ENCODE measurements around the gene NEDD4L. TPM values are rescaled to one million over a fixed set of nuclear protein-coding genes. Genes with fewer than 3 reads are reported as not detected.

The NEDD4L gene
- total RNA-seq, 2 experiments from 2014 or later: 11.2 to 13.7 TPM

- H3K27me3 Mint-ChIP-seq: no peaks in the 10 kb centered on the region
- ChIA-PET POLR2A (no interaction called here), CTCF (no interaction called here)
- TF ChIP-seq, protein P1, sequence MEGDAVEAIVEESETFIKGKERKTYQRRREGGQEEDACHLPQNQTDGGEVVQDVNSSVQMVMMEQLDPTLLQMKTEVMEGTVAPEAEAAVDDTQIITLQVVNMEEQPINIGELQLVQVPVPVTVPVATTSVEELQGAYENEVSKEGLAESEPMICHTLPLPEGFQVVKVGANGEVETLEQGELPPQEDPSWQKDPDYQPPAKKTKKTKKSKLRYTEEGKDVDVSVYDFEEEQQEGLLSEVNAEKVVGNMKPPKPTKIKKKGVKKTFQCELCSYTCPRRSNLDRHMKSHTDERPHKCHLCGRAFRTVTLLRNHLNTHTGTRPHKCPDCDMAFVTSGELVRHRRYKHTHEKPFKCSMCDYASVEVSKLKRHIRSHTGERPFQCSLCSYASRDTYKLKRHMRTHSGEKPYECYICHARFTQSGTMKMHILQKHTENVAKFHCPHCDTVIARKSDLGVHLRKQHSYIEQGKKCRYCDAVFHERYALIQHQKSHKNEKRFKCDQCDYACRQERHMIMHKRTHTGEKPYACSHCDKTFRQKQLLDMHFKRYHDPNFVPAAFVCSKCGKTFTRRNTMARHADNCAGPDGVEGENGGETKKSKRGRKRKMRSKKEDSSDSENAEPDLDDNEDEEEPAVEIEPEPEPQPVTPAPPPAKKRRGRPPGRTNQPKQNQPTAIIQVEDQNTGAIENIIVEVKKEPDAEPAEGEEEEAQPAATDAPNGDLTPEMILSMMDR (IDR thresholded peaks at IDR 0.05): no peak
- no peak for ATAC-seq (ENCODE audit: poor library complexity)
- H3K4me3 ChIP-seq (ENCODE audit: low read length): no peak overlapping the region
- no peak overlapping the region for H3K27ac ChIP-seq (ENCODE audit: low read depth in 1 of 2, low read length in 2 of 2)
- peaks cover 0 to 4% of the 10 kb centered on the region in 2 experiments for H3K27me3 ChIP-seq (ENCODE audit: control insufficient read depth in 1 of 2, insufficient read depth in 2 of 2, low read length in 2 of 2)
- H3K36me3 ChIP-seq (ENCODE audit: insufficient read depth, low read length): no peaks in the 10 kb centered on the region
- H3K4me3 Mint-ChIP-seq: no peak overlapping the region
- H3K9me3 Mint-ChIP-seq: no peaks in the 10 kb centered on the region
- no peak for DNase-seq
- H3K27ac Mint-ChIP-seq: no peak overlapping the region
- no peaks in the 10 kb centered on the region for H3K36me3 Mint-ChIP-seq (ENCODE audit: low read depth)
- no peaks in the 10 kb centered on the region for H3K9me3 ChIP-seq (ENCODE audit: control insufficient read depth in 1 of 2, insufficient read depth in 1 of 2, low read length in 2 of 2)
- intact Hi-C loops (cut with DNase I, micrococcal nuclease): no loop called here
- H3K4me1 ChIP-seq (ENCODE audit: insufficient read depth, low read length): no peaks in the 10 kb centered on the region
- H3K4me1 Mint-ChIP-seq (ENCODE audit: low read depth): no peaks in the 10 kb centered on the region
These were observed 373.7 kb downstream of the NEDD4L start for GRCh38 chr18:58417752-58418151.

GRCh38 chr18:58418361-58418760 lies 374.3 kb downstream of the NEDD4L start:
- H3K9me3 Mint-ChIP-seq: no peaks in the 10 kb centered on the region
- TF ChIP-seq, protein P1 (IDR thresholded peaks at IDR 0.05): no peak
- no peak overlapping the region for H3K27ac ChIP-seq (ENCODE audit: low read depth in 1 of 2, low read length in 2 of 2)
- H3K4me3 Mint-ChIP-seq: no peak overlapping the region
- no peak overlapping the region for H3K4me3 ChIP-seq (ENCODE audit: low read length)
- POLR2A ChIA-PET: no interaction called here
- ATAC-seq (ENCODE audit: poor library complexity): no peak
- H3K4me1 ChIP-seq (ENCODE audit: insufficient read depth, low read length): no peaks in the 10 kb centered on the region
- peaks cover 3% of the 10 kb centered on the region for H3K27me3 Mint-ChIP-seq
- H3K36me3 Mint-ChIP-seq (ENCODE audit: low read depth): no peaks in the 10 kb centered on the region
- H3K27me3 ChIP-seq (ENCODE audit: control insufficient read depth in 1 of 2, insufficient read depth in 2 of 2, low read length in 2 of 2): peaks cover 0 to 4% of the 10 kb centered on the region in 2 experiments
- no peak for DNase-seq
- no peaks in the 10 kb centered on the region for H3K4me1 Mint-ChIP-seq (ENCODE audit: low read depth)
- CTCF ChIA-PET: no interaction called here
- no peak overlapping the region for H3K27ac Mint-ChIP-seq
- intact Hi-C loops (cut with DNase I, micrococcal nuclease): no loop called here
- H3K36me3 ChIP-seq (ENCODE audit: insufficient read depth, low read length): no peaks in the 10 kb centered on the region
- H3K9me3 ChIP-seq (ENCODE audit: control insufficient read depth in 1 of 2, insufficient read depth in 1 of 2, low read length in 2 of 2): no peaks in the 10 kb centered on the region

DNA sequence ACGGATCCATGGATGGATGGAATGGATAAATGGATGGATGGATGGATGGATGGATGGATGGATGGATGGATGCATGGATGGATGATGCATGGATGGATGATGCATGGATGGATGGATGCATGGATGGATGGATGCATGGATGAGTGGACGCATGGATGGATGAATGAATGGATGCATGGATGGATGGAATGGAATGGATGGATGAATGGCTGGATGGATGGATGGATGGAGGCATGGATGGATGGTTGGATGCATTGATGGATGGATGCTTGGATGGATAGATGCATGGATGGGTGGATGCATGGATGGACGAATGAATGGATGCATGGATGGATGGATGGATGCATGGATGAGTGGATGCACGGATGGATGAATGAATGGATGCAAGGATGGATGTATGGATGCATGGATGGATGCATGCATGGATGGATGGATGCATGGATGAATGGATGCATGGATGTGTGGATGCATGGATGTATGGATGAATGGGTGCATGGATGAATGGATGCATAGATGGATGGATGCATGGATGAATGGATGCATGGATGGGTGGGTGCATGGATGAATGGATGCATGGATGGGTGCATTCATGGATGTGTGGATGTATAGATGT lies 375.7 kb downstream of the NEDD4L start:
- Histone ChIP-seq H3K27ac (ENCODE audit: low read depth in 1 of 2, low read length in 2 of 2) (no peak overlapping the region), H3K4me3 (ENCODE audit: low read length) (no peak overlapping the region), H3K36me3 (ENCODE audit: insufficient read depth, low read length) (no peaks in the 10 kb centered on the region), H3K4me1 (ENCODE audit: insufficient read depth, low read length) (no peaks in the 10 kb centered on the region), H3K27me3 (ENCODE audit: control insufficient read depth in 1 of 2, insufficient read depth in 2 of 2, low read length in 2 of 2) (peaks cover 0 to 4% of the 10 kb centered on the region in 2 experiments), H3K9me3 (ENCODE audit: control insufficient read depth in 1 of 2, insufficient read depth in 1 of 2, low read length in 2 of 2) (no peaks in the 10 kb centered on the region)
- TF ChIP-seq, protein P1 (IDR thresholded peaks at IDR 0.05): no peak
- CTCF ChIA-PET: no interaction called here
- intact Hi-C loops (cut with DNase I, micrococcal nuclease): no loop called here
- Mint-ChIP-seq H3K4me1 (ENCODE audit: low read depth) (no peaks in the 10 kb centered on the region), H3K9me3 (no peaks in the 10 kb centered on the region), H3K27ac (no peak overlapping the region), H3K4me3 (no peak overlapping the region), H3K36me3 (ENCODE audit: low read depth) (no peaks in the 10 kb centered on the region), H3K27me3 (peaks cover 3% of the 10 kb centered on the region)
- POLR2A ChIA-PET: no interaction called here
- ATAC-seq (ENCODE audit: poor library complexity): no peak
- DNase-seq: no peak

Data from CD4-positive, alpha-beta T cell (primary cell).